OCI-LY1 (cell line): ENCODE data around the gene NAA80.

Experiments
- EZH2 ChIP-seq: fragments of 200-600 bp; sonication (generic), shearing (Covaris generic); IDR thresholded peaks from 2 replicates; pipeline ENCODE4 v1.8.0; 2017; ENCODE audit warnings: borderline replicate concordance, mixed run types, mild to moderate bottlenecking, antibody characterized with exemption, low read length, moderate library complexity, mixed read lengths
- TF ChIP-seq, protein P1 (sequence below): fragments of 200-600 bp; sonication (generic), shearing (Covaris generic); IDR thresholded peaks from 2 replicates; pipeline ENCODE4 v1.5.1; 2017; ENCODE audit warnings: mild to moderate bottlenecking, antibody characterized with exemption, low read length, moderate library complexity, mixed read lengths

DNA sequence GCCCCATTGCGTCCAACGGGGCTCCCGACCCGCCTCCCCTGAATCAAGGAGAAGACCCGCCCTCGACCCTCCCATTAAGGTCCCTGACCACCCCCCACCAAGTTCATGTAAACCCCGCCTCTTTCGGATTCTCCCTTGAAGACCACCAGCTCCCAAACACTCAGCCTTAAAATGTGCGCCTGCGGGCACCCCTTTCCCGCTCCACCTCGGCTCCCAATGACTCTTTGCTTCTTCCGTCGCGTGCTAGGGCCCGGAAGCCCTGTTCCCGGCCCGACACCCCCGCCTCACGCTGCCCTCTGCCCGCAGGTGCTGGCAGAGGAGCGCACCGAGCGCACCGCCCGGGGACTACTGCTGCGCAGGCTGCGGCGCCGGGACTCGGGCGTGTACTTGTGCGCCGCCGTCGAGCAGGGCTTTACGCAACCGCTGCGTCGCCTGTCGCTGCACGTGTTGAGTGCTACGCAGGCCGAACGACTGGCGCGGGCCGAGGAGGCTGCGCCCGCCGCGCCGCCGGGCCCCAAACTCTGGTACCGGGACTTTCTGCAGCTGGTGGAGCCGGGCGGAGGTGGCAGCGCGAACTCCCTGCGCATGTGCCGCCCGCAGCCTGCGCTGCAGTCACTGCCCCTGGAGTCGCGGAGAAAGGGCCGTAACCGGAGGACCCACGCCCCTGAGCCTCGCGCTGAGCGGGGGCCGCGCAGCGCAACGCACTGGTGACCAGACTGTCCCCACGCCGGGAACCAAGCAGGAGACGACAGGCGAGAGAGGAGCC lies 23.0 kb downstream of the NAA80 start:
- TF ChIP-seq EZH2 = no peak
- TF ChIP-seq, protein P1, sequence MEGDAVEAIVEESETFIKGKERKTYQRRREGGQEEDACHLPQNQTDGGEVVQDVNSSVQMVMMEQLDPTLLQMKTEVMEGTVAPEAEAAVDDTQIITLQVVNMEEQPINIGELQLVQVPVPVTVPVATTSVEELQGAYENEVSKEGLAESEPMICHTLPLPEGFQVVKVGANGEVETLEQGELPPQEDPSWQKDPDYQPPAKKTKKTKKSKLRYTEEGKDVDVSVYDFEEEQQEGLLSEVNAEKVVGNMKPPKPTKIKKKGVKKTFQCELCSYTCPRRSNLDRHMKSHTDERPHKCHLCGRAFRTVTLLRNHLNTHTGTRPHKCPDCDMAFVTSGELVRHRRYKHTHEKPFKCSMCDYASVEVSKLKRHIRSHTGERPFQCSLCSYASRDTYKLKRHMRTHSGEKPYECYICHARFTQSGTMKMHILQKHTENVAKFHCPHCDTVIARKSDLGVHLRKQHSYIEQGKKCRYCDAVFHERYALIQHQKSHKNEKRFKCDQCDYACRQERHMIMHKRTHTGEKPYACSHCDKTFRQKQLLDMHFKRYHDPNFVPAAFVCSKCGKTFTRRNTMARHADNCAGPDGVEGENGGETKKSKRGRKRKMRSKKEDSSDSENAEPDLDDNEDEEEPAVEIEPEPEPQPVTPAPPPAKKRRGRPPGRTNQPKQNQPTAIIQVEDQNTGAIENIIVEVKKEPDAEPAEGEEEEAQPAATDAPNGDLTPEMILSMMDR = no peak
